Nephron (organoid): Measurements from ENCODE around the gene HNRNPC.
A peak's percentile ranks its signal among the peaks of the same experiment; 100 is the strongest.
"Not testable (repeated sequence)": the region's sequence is repeated elsewhere in the genome, so short reads cannot be mapped to it uniquely, and the experiment has no call there.

Experiments used
- H3K27ac Mint-ChIP-seq, 3 experiments: 2 replicates each; pipeline ENCODE4 v1.8.0; 2020; ENCODE audit warnings: mixed read lengths in 3 of 3, mild to moderate bottlenecking in 2 of 3, moderate library complexity in 1 of 3
- H3K27me3 Mint-ChIP-seq: 2 replicates; pipeline ENCODE4 v1.8.0; 2021; ENCODE audit warnings: low read depth, mild to moderate bottlenecking, moderate library complexity, mixed read lengths
- H3K36me3 Mint-ChIP-seq: 2 replicates; pipeline ENCODE4 v1.8.0; 2020; ENCODE audit warnings: low read depth, mixed read lengths
- H3K4me1 Mint-ChIP-seq: 2 replicates; pipeline ENCODE4 v1.8.0; 2020; ENCODE audit warnings: mixed read lengths
- H3K4me3 Mint-ChIP-seq, 3 experiments: 2 replicates each; pipeline ENCODE4 v1.8.0; 2020; ENCODE audit warnings: mild to moderate bottlenecking in 3 of 3, mixed read lengths in 3 of 3, moderate library complexity in 2 of 3
- H3K9me3 Mint-ChIP-seq: 2 replicates; pipeline ENCODE4 v1.8.0; 2020; ENCODE audit warnings: mixed read lengths
- CTCF ChIP-seq, 3 experiments: fragments of 200-600 bp; sonication (generic); IDR thresholded peaks; one replicate each; pipeline ENCODE4 v1.5.0; 2021; ENCODE audit warnings: antibody characterized with exemption in 3 of 3; ENCODE audit not compliant: unreplicated experiment in 3 of 3

HNRNPC gene

DNA sequence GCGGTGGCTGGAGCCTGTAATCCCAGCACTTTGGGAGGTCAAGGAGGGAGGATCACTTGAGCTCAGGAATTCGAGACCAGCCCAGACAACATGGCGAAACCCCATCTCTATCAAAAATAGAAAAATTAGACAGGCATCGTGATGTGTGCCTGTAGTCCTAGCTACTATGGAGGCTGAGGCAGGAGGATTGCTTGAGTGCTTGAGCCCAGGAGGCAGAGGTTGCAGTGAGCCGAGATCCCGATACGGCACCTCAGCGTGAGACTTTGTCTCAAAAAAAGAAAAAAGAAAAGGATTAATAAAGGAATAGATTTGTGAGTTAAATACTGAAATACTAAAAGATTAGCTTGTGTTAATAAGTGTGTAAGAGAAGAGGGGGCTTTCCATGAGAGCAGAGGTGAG is 40.0 kb upstream of the HNRNPC start:
- no peak for TF ChIP-seq CTCF (IDR thresholded peaks at IDR 0.05; ENCODE audit: unreplicated experiment in 3 of 3)
- Mint-ChIP-seq H3K9me3 (no peaks in the 10 kb centered on the region), H3K36me3 (no peaks in the 10 kb centered on the region), H3K27ac (peak overlapping the region; percentile 63 to 86 (median 86)), H3K4me1 (peaks cover 19% of the 10 kb centered on the region), H3K4me3 (peak overlapping the region; percentile 80 to 82 (median 80)), H3K27me3 (peaks cover 5% of the 10 kb centered on the region)

DNA sequence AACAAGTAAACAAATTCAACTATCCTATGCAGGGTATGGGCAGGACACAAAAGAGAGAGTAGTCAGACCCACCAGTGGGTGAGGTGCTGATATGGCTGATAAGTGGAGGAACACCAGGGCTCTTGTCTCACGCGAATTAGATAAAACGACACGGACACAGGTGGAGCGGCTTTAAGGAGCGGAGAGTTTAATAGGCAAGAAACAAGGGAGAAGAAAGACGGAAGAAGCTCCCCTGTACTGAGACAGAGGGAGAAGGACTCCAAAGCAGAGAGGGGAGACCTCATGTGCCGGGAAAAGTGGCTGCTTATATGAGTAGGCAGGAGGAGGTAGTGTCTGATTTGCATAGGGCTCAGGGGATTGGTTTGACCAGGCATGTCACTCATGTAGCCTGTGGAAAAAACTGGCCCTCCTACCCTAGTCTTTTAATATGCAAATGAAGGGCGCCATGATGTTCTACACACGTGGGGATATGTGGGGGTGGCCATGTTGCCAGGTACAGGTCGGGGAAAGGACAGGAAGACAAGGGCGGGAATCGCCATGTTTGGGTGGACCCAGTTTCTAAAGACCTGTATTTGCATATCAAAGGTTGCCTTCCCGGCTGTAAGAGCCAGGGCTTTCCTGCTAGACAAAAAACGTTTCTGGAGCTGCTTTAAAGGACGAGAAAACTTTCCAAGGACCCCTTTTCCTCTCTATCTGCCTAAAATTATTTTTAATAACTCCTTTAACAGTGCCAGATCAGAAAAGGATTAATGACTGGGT is 39.4 kb upstream of the HNRNPC start:
- Mint-ChIP-seq H3K4me3 (peak overlapping the region; percentile 80 to 82 (median 80)), H3K36me3 (no peaks in the 10 kb centered on the region), H3K4me1 (peaks cover 19% of the 10 kb centered on the region), H3K9me3 (no peaks in the 10 kb centered on the region), H3K27ac (peak overlapping the region; percentile 63 to 86 (median 86)), H3K27me3 (peaks cover 5% of the 10 kb centered on the region)
- no peak for TF ChIP-seq CTCF (IDR thresholded peaks at IDR 0.05; ENCODE audit: unreplicated experiment in 3 of 3)

- Mint-ChIP-seq H3K36me3 (no peaks in the 10 kb centered on the region), H3K9me3 (no peaks in the 10 kb centered on the region), H3K4me1 (peaks cover 19% of the 10 kb centered on the region), H3K27me3 (peaks cover 5% of the 10 kb centered on the region), H3K27ac (peak overlapping the region; percentile 63 to 86 (median 86)), H3K4me3 (peak overlapping the region; percentile 80 to 82 (median 80))
- no peak for TF ChIP-seq CTCF (IDR thresholded peaks at IDR 0.05; ENCODE audit: unreplicated experiment in 3 of 3)
These were observed 38.9 kb upstream of the HNRNPC start for GRCh38 chr14:21308132-21308478.

- Mint-ChIP-seq H3K27me3 (peaks cover 5% of the 10 kb centered on the region), H3K4me3 (peak overlapping the region; percentile 80 to 82 (median 80)), H3K4me1 (peaks cover 19% of the 10 kb centered on the region), H3K27ac (peak overlapping the region; percentile 22 to 86 (median 86)), H3K36me3 (no peaks in the 10 kb centered on the region), H3K9me3 (no peaks in the 10 kb centered on the region)
- TF ChIP-seq CTCF (IDR thresholded peaks at IDR 0.05; ENCODE audit: unreplicated experiment in 3 of 3): no peak
These were observed 38.4 kb upstream of the HNRNPC start for GRCh38 chr14:21307637-21308036.

DNA sequence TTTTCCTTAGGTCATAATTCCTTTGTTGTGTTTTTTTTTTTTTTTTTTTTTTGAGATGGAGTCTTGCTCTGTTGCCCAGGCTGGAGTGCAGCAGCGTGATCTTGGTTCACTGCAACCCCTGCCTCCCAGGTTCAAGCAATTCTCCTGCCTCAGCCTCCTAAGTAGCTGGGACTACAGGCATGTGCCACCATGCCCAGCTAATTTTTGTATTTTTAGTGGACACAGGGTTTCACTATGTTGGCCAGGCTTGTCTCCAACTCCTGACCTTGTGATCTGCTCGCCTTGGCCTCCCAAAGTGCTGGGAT is 33.5 kb upstream of the HNRNPC start:
- H3K4me3 Mint-ChIP-seq, H3K27ac Mint-ChIP-seq, H3K36me3 Mint-ChIP-seq, H3K9me3 Mint-ChIP-seq, H3K4me1 Mint-ChIP-seq: not testable (repeated sequence)
- H3K27me3 Mint-ChIP-seq: peaks cover 13% of the 10 kb centered on the region

GRCh38 chr14:21302013-21302835 is 33.0 kb upstream of the HNRNPC start:
- no peak for TF ChIP-seq CTCF (IDR thresholded peaks at IDR 0.05; ENCODE audit: unreplicated experiment in 3 of 3)
- H3K4me3 Mint-ChIP-seq: no peak overlapping the region
- no peaks in the 10 kb centered on the region for H3K36me3 Mint-ChIP-seq
- H3K27ac Mint-ChIP-seq: no peak overlapping the region
- H3K27me3 Mint-ChIP-seq: peaks cover 13% of the 10 kb centered on the region
- H3K4me1 Mint-ChIP-seq: peaks cover under 1% of the 10 kb centered on the region
- H3K9me3 Mint-ChIP-seq: no peaks in the 10 kb centered on the region
